CD14-positive monocyte (primary cell): Measurements from ENCODE around the gene VNN1. TPM values are rescaled to one million over a fixed set of nuclear protein-coding genes. Genes with fewer than 3 reads are reported as not detected.
A peak's percentile ranks its signal among the peaks of the same experiment; 100 is the strongest.

ENCODE experiments used
- DNase-seq, 3 donors: peaks; one replicate each; pipeline ENCODE4 v3.0.0-alpha.2; 2011 to 2022
- H2AFZ ChIP-seq: 2 replicates; pipeline ENCODE4 v1.6.0; 2012; ENCODE audit warnings: mild to moderate bottlenecking, low read depth, low read length, inconsistent platforms; ENCODE audit not compliant: insufficient read depth, poor library complexity, severe bottlenecking
- H3K27ac ChIP-seq, 2 donors: 1 replicate in 1 of 2; 2 replicates in 1 of 2; pipeline ENCODE4 v1.5.1; 2012 to 2013; ENCODE audit warnings: low read length in 2 of 2, control low read depth in 1 of 2, inconsistent platforms in 1 of 2, low read depth in 1 of 2, mild to moderate bottlenecking in 1 of 2
- H3K27me3 ChIP-seq, 2 donors: one replicate each; pipeline versions ENCODE4 v1.6.0 to v1.6.1; 2011 to 2013; ENCODE audit warnings: low read length in 2 of 2; ENCODE audit not compliant: control insufficient read depth in 2 of 2, insufficient read depth in 2 of 2
- H3K36me3 ChIP-seq, 2 donors: replicated peaks in 1 of 2; 1 replicate in 1 of 2; 2 replicates in 1 of 2; pipeline versions ENCODE4 v1.5.1 to v1.6.1; 2012 to 2013; ENCODE audit warnings: low read length in 2 of 2, control low read depth in 1 of 2, inconsistent platforms in 1 of 2, mild to moderate bottlenecking in 1 of 2; ENCODE audit not compliant: insufficient read depth in 2 of 2, control insufficient read depth in 1 of 2
- H3K4me1 ChIP-seq, 2 donors: 1 replicate in 1 of 2; 2 replicates in 1 of 2; pipeline versions ENCODE4 v1.5.1 to v1.6.1; 2012 to 2013; ENCODE audit warnings: low read length in 2 of 2, control low read depth in 1 of 2, inconsistent platforms in 1 of 2, mild to moderate bottlenecking in 1 of 2, moderate library complexity in 1 of 2; ENCODE audit not compliant: insufficient read depth in 2 of 2, control insufficient read depth in 1 of 2
- H3K4me2 ChIP-seq: replicated peaks from 2 replicates; pipeline ENCODE3; 2012; ENCODE audit warnings: low read length, moderate library complexity, mild to moderate bottlenecking; ENCODE audit not compliant: poor library complexity, severe bottlenecking; ENCODE audit errors: extremely low read depth
- H3K4me3 ChIP-seq, 3 experiments: fragments of 200-600 bp in 1 of 3; sonication (generic) in 1 of 3; replicated peaks in 1 of 3; 1 replicate in 2 of 3; 2 replicates in 1 of 3; pipeline ENCODE4 v1.5.1; 2011 to 2013; ENCODE audit warnings: low read length in 3 of 3, mild to moderate bottlenecking in 3 of 3, control low read depth in 2 of 3, low read depth in 2 of 3, inconsistent platforms in 1 of 3, moderate library complexity in 1 of 3
- H3K79me2 ChIP-seq: 2 replicates; pipeline ENCODE4 v1.6.0; 2012; ENCODE audit warnings: mild to moderate bottlenecking, control low read depth, inconsistent platforms, low read length, moderate library complexity; ENCODE audit not compliant: insufficient read depth
- H3K9ac ChIP-seq: 2 replicates; pipeline ENCODE4 v1.6.0; 2017; ENCODE audit warnings: low read length, mild to moderate bottlenecking; ENCODE audit not compliant: insufficient read depth, poor library complexity, severe bottlenecking
- H3K9me3 ChIP-seq, 2 donors: replicated peaks in 1 of 2; 1 replicate in 1 of 2; 2 replicates in 1 of 2; pipeline versions ENCODE4 v1.5.1 to v1.6.1; 2012 to 2013; ENCODE audit warnings: low read length in 2 of 2, control low read depth in 1 of 2; ENCODE audit not compliant: control insufficient read depth in 1 of 2, insufficient read depth in 1 of 2
- H4K20me1 ChIP-seq: 2 replicates; pipeline ENCODE4 v1.6.0; 2012; ENCODE audit warnings: mild to moderate bottlenecking, low read length, control low read depth, moderate library complexity; ENCODE audit not compliant: insufficient read depth
- H3K27ac Mint-ChIP-seq, 7 donors: one replicate each; pipeline ENCODE4 v1.8.0; 2020; ENCODE audit warnings: mild to moderate bottlenecking in 7 of 7, mixed read lengths in 7 of 7, moderate library complexity in 6 of 7, inconsistent platforms in 2 of 7
- H3K27me3 Mint-ChIP-seq, 3 donors: one replicate each; pipeline ENCODE4 v1.8.0; 2021 to 2022; ENCODE audit warnings: low read depth in 3 of 3, mild to moderate bottlenecking in 3 of 3, mixed read lengths in 3 of 3, moderate library complexity in 3 of 3, inconsistent platforms in 1 of 3
- H3K36me3 Mint-ChIP-seq, 2 donors: one replicate each; pipeline ENCODE4 v1.8.0; 2020; ENCODE audit warnings: mixed read lengths in 2 of 2, inconsistent platforms in 1 of 2, mild to moderate bottlenecking in 1 of 2
- H3K4me1 Mint-ChIP-seq: one replicate; pipeline ENCODE4 v1.8.0; 2020; ENCODE audit warnings: mild to moderate bottlenecking, mixed read lengths
- H3K4me3 Mint-ChIP-seq, 2 donors: one replicate each; pipeline ENCODE4 v1.8.0; 2020; ENCODE audit warnings: mild to moderate bottlenecking in 2 of 2, mixed read lengths in 2 of 2, moderate library complexity in 1 of 2
- H3K9me3 Mint-ChIP-seq, 7 donors: one replicate each; pipeline ENCODE4 v1.8.0; 2020 to 2022; ENCODE audit warnings: mixed read lengths in 7 of 7, mild to moderate bottlenecking in 6 of 7, moderate library complexity in 6 of 7, inconsistent platforms in 2 of 7
- CTCF ChIP-seq: fragments of 200-600 bp; IDR thresholded peaks from one replicate; pipeline ENCODE4 v1.8.0; 2022; ENCODE audit warnings: antibody characterized with exemption, mild to moderate bottlenecking
- WGBS: methylation state at CpG from one replicate; pipeline ENCODE4 v1.1.5; 2013; ENCODE audit warnings: missing lambda C conversion rate; ENCODE audit not compliant: insufficient coverage; 5-methylcytosine and 5-hydroxymethylcytosine counted together
- intact Hi-C, 2 donors: fragments of 100-400 bp; cut with micrococcal nuclease; formaldehyde crosslinking; loops; one replicate each; pipeline versions ENCODE4 v1.15.0 to v1.15.1; 2023
- polyA plus RNA-seq, 3 donors: library from polyadenylated mRNA; depleted of rRNA in 1 of 3; unstranded in 2 of 3; stranded (reverse) in 1 of 3; fragments of 300-500 nt in 2 of 3; fragments of >200 nt in 1 of 3; fragmentation: Illumina TruSeq in 2 of 3; gene quantifications; 1 replicate in 2 of 3; 2 replicates in 1 of 3; pipeline ENCODE4 v1.2.3, GENCODE V29; 2012 to 2021

Gene VNN1
- polyA plus RNA-seq, 3 donors: 7.9 to 61.2 (median 47.9) TPM

GRCh38 chr6:132731086-132731485 lies 17.2 kb upstream of the VNN1 start:
- H3K27ac ChIP-seq: no peak overlapping the region
- intact Hi-C loops: no loop called here
- H3K4me1 ChIP-seq: peaks cover 41 to 59% of the 10 kb centered on the region in 2 donors
- peaks cover 34 to 35% of the 10 kb centered on the region in 2 donors for H3K36me3 Mint-ChIP-seq
- H4K20me1 ChIP-seq: no peaks in the 10 kb centered on the region
- H3K36me3 ChIP-seq: peaks cover 0 to 31% of the 10 kb centered on the region in 2 donors
- H3K4me3 Mint-ChIP-seq: no peak overlapping the region
- peaks cover 46% of the 10 kb centered on the region for H3K4me1 Mint-ChIP-seq
- H3K27me3 ChIP-seq: no peaks in the 10 kb centered on the region
- H3K27ac Mint-ChIP-seq: no peak overlapping the region
- no peak for DNase-seq
- H3K9me3 Mint-ChIP-seq: peaks cover 0 to 3% (median 0%) of the 10 kb centered on the region in 7 donors
- no peaks in the 10 kb centered on the region for H3K9me3 ChIP-seq
- H3K9ac ChIP-seq: no peak overlapping the region
- WGBS: no CpG with 5 or more reads among the region's 2 CpGs
- H3K4me3 ChIP-seq: peak overlapping the region in 1 of 3 experiments; percentile 14
- H2AFZ ChIP-seq: no peak overlapping the region
- peaks cover 2% of the 10 kb centered on the region in 3 donors for H3K27me3 Mint-ChIP-seq
- H3K79me2 ChIP-seq: peaks cover 14% of the 10 kb centered on the region
- TF ChIP-seq CTCF: no peak
- peak overlapping the region; percentile 33 for H3K4me2 ChIP-seq

DNA sequence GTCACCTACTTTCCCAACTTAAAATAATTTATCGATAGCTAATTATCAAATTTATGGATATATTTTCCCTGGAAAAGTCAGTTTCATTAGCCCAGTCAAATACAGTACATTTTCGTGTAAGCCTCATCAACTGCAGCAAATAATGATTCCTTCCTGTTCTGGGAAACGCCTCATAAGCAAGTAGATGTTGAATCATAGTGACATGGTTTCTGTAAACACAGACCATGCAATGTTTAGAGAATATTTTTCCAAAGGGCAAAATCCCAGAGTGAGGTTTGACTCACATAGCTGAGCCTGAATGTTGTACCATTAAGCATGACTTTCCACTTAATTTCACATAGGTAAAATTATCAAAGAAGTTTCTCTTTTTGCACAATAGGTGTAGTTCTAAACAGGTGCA lies 16.7 kb upstream of the VNN1 start:
- 29% methylated on average over 1 of the region's 3 CpGs for WGBS
- TF ChIP-seq CTCF: no peak
- peaks cover 0 to 3% (median 0%) of the 10 kb centered on the region in 7 donors for H3K9me3 Mint-ChIP-seq
- no peaks in the 10 kb centered on the region for H4K20me1 ChIP-seq
- no peak overlapping the region for H3K4me3 Mint-ChIP-seq
- peaks cover 36 to 54% of the 10 kb centered on the region in 2 donors for H3K4me1 ChIP-seq
- peaks cover 2% of the 10 kb centered on the region in 3 donors for H3K27me3 Mint-ChIP-seq
- peaks cover 41% of the 10 kb centered on the region for H3K4me1 Mint-ChIP-seq
- peaks cover 39 to 40% of the 10 kb centered on the region in 2 donors for H3K36me3 Mint-ChIP-seq
- no peak overlapping the region for H3K9ac ChIP-seq
- peak in 1 of 3 donors; percentile 40 for DNase-seq
- H3K4me3 ChIP-seq: no peak overlapping the region
- intact Hi-C loops: no loop called here
- H3K36me3 ChIP-seq: peaks cover 2 to 36% of the 10 kb centered on the region in 2 donors
- no peaks in the 10 kb centered on the region for H3K27me3 ChIP-seq
- H3K27ac ChIP-seq: no peak overlapping the region
- H2AFZ ChIP-seq: no peak overlapping the region
- no peak overlapping the region for H3K27ac Mint-ChIP-seq
- no peak overlapping the region for H3K4me2 ChIP-seq
- no peaks in the 10 kb centered on the region for H3K9me3 ChIP-seq
- peaks cover 14% of the 10 kb centered on the region for H3K79me2 ChIP-seq
